Activated CD4-positive, alpha-beta T cell treated with anti-CD3 and anti-CD28 coated beads, Interleukin-2, amount 10 ng/mL, durations not matched to agents 24 days and 14 days (primary cell): ENCODE results near the gene SPA17. TPM values are rescaled to one million over a fixed set of nuclear protein-coding genes. Genes with fewer than 3 reads are reported as not detected.

Source experiments
- DNase-seq: peaks from one replicate; pipeline ENCODE4 v3.0.0; 2022
- H3K27ac Mint-ChIP-seq: one replicate; pipeline ENCODE4 v1.8.0; 2022; ENCODE audit warnings: mild to moderate bottlenecking, mixed read lengths
- H3K27me3 Mint-ChIP-seq: one replicate; pipeline ENCODE4 v1.8.0; 2022; ENCODE audit warnings: mixed read lengths
- H3K36me3 Mint-ChIP-seq: one replicate; pipeline ENCODE4 v1.8.0; 2022; ENCODE audit warnings: low read depth, mild to moderate bottlenecking, mixed read lengths
- H3K4me1 Mint-ChIP-seq: one replicate; pipeline ENCODE4 v1.8.0; 2021; ENCODE audit warnings: mixed read lengths
- H3K4me3 Mint-ChIP-seq: one replicate; pipeline ENCODE4 v1.8.0; 2022; ENCODE audit warnings: mild to moderate bottlenecking, moderate library complexity, mixed read lengths
- H3K9me3 Mint-ChIP-seq: one replicate; pipeline ENCODE4 v1.8.0; 2021; ENCODE audit warnings: mixed read lengths
- intact Hi-C: fragments of 100-400 bp; cut with micrococcal nuclease; formaldehyde crosslinking; loops from one replicate; pipeline ENCODE4 v1.15.1; 2023
- total RNA-seq: library from RNA; stranded (reverse); gene quantifications from 2 replicates; pipeline ENCODE4 v1.2.3, GENCODE V29; 2022

The SPA17 gene
- total RNA-seq, 1 donor from 2014 or later = 2.4 TPM

GRCh38 chr11:124717786-124718651 is 44.3 kb downstream of the SPA17 start:
- intact Hi-C loops = no loop called here
- DNase-seq = peak; percentile 60
- H3K4me1 Mint-ChIP-seq = peaks cover 5% of the 10 kb centered on the region
- no peak overlapping the region for H3K27ac Mint-ChIP-seq
- H3K36me3 Mint-ChIP-seq = no peaks in the 10 kb centered on the region
- no peaks in the 10 kb centered on the region for H3K9me3 Mint-ChIP-seq
- peak overlapping the region; percentile 42 for H3K4me3 Mint-ChIP-seq
- peaks cover 68% of the 10 kb centered on the region for H3K27me3 Mint-ChIP-seq

- Mint-ChIP-seq H3K27me3 (peaks cover 73% of the 10 kb centered on the region), H3K9me3 (no peaks in the 10 kb centered on the region), H3K36me3 (no peaks in the 10 kb centered on the region), H3K4me3 (no peak overlapping the region), H3K27ac (no peak overlapping the region), H3K4me1 (peaks cover 5% of the 10 kb centered on the region)
- intact Hi-C loops = no loop called here
- no peak for DNase-seq
Measured at GRCh38 chr11:124718801-124719200, 45.1 kb downstream of the SPA17 start.

- Mint-ChIP-seq H3K27me3 (peaks cover 77% of the 10 kb centered on the region), H3K27ac (no peak overlapping the region), H3K4me3 (no peak overlapping the region), H3K9me3 (no peaks in the 10 kb centered on the region), H3K4me1 (peaks cover 5% of the 10 kb centered on the region), H3K36me3 (no peaks in the 10 kb centered on the region)
- DNase-seq = peak; percentile 44
- intact Hi-C loops = no loop called here
Measured at GRCh38 chr11:124719534-124719933, 45.8 kb downstream of the SPA17 start.

GRCh38 chr11:124722176-124722575 is 48.5 kb downstream of the SPA17 start:
- no peaks in the 10 kb centered on the region for H3K9me3 Mint-ChIP-seq

GRCh38 chr11:124724979-124725718 is 51.4 kb downstream of the SPA17 start:
- Mint-ChIP-seq H3K4me3 (no peak overlapping the region), H3K27ac (no peak overlapping the region), H3K27me3 (peaks cover 48% of the 10 kb centered on the region), H3K9me3 (no peaks in the 10 kb centered on the region), H3K36me3 (no peaks in the 10 kb centered on the region), H3K4me1 (no peaks in the 10 kb centered on the region)
- intact Hi-C loops = no loop called here
- DNase-seq = no peak

More at GRCh38 chr11:124722176-124722575, 48.5 kb downstream of the SPA17 start:
- Mint-ChIP-seq H3K27me3 (peaks cover 70% of the 10 kb centered on the region), H3K36me3 (no peaks in the 10 kb centered on the region), H3K27ac (no peak overlapping the region), H3K4me1 (peaks cover 5% of the 10 kb centered on the region), H3K4me3 (no peak overlapping the region)
- DNase-seq = no peak
- intact Hi-C loops = no loop called here

GRCh38 chr11:124725719-124726105 is 52.0 kb downstream of the SPA17 start:
- no peak overlapping the region for H3K4me3 Mint-ChIP-seq
- no peak for DNase-seq
- H3K27me3 Mint-ChIP-seq = peaks cover 43% of the 10 kb centered on the region
- intact Hi-C loops = no loop called here
- no peaks in the 10 kb centered on the region for H3K4me1 Mint-ChIP-seq
- H3K36me3 Mint-ChIP-seq = no peaks in the 10 kb centered on the region
- no peaks in the 10 kb centered on the region for H3K9me3 Mint-ChIP-seq
- H3K27ac Mint-ChIP-seq = no peak overlapping the region

- Mint-ChIP-seq H3K9me3 (no peaks in the 10 kb centered on the region), H3K27ac (no peak overlapping the region), H3K36me3 (no peaks in the 10 kb centered on the region), H3K4me1 (peaks cover 4% of the 10 kb centered on the region), H3K27me3 (peaks cover 37% of the 10 kb centered on the region), H3K4me3 (no peak overlapping the region)
- no peak for DNase-seq
- intact Hi-C loops = no loop called here
Measured at GRCh38 chr11:124727474-124727873, 53.8 kb downstream of the SPA17 start.

GRCh38 chr11:124728134-124728533 is 54.4 kb downstream of the SPA17 start:
- Mint-ChIP-seq H3K9me3 (no peaks in the 10 kb centered on the region), H3K27me3 (peaks cover 31% of the 10 kb centered on the region), H3K4me3 (no peak overlapping the region), H3K4me1 (peaks cover 4% of the 10 kb centered on the region), H3K36me3 (no peaks in the 10 kb centered on the region), H3K27ac (no peak overlapping the region)
- intact Hi-C loops = no loop called here
- DNase-seq = no peak

- Mint-ChIP-seq H3K4me1 (peaks cover 4% of the 10 kb centered on the region), H3K9me3 (no peaks in the 10 kb centered on the region), H3K27ac (no peak overlapping the region), H3K27me3 (peaks cover 16% of the 10 kb centered on the region), H3K4me3 (no peak overlapping the region), H3K36me3 (no peaks in the 10 kb centered on the region)
- intact Hi-C loops = no loop called here
- DNase-seq = no peak
Measured at GRCh38 chr11:124729571-124729970, 55.9 kb downstream of the SPA17 start.

GRCh38 chr11:124732230-124732629 is 58.5 kb downstream of the SPA17 start:
- DNase-seq = no peak
- Mint-ChIP-seq H3K27ac (no peak overlapping the region), H3K4me3 (no peak overlapping the region), H3K4me1 (peaks cover 4% of the 10 kb centered on the region), H3K27me3 (peaks cover 25% of the 10 kb centered on the region), H3K36me3 (no peaks in the 10 kb centered on the region), H3K9me3 (no peaks in the 10 kb centered on the region)
- intact Hi-C loops = no loop called here

GRCh38 chr11:124736736-124737135 is 63.0 kb downstream of the SPA17 start:
- H3K36me3 Mint-ChIP-seq = no peaks in the 10 kb centered on the region
- H3K4me1 Mint-ChIP-seq = peaks cover 9% of the 10 kb centered on the region
- H3K4me3 Mint-ChIP-seq = no peak overlapping the region
- no peaks in the 10 kb centered on the region for H3K9me3 Mint-ChIP-seq
- no peak overlapping the region for H3K27ac Mint-ChIP-seq
- intact Hi-C loops = no loop called here
- no peak for DNase-seq
- peaks cover 43% of the 10 kb centered on the region for H3K27me3 Mint-ChIP-seq

- Mint-ChIP-seq H3K9me3 (no peaks in the 10 kb centered on the region), H3K36me3 (no peaks in the 10 kb centered on the region), H3K4me3 (no peak overlapping the region), H3K27me3 (peaks cover 48% of the 10 kb centered on the region), H3K27ac (no peak overlapping the region), H3K4me1 (peaks cover 9% of the 10 kb centered on the region)
- intact Hi-C loops = no loop called here
- no peak for DNase-seq
Measured at GRCh38 chr11:124737638-124738305, 64.1 kb downstream of the SPA17 start.

- intact Hi-C loops = loop anchor here (1.0 kb wide), 2 partner anchors 8 to 66 kb away; partner anchors contain the start of genes SIAE and SPA17
- H3K36me3 Mint-ChIP-seq = no peaks in the 10 kb centered on the region
- no peak for DNase-seq
- H3K27me3 Mint-ChIP-seq = peaks cover 52% of the 10 kb centered on the region
- H3K27ac Mint-ChIP-seq = peak overlapping the region; percentile 31
- peak overlapping the region; percentile 79 for H3K4me3 Mint-ChIP-seq
- H3K9me3 Mint-ChIP-seq = no peaks in the 10 kb centered on the region
- H3K4me1 Mint-ChIP-seq = peaks cover 9% of the 10 kb centered on the region
Measured at GRCh38 chr11:124738713-124739478, 65.2 kb downstream of the SPA17 start.
